Astrocyte of the spinal cord (primary cell): ENCODE data around the gene ADARB1.

Experiments
- DNase-seq: peaks from one replicate; pipeline ENCODE4 v3.0.0; 2011; ENCODE audit warnings: low read depth, low spot score
- H3K4me3 ChIP-seq: 2 replicates; pipeline ENCODE4 v1.5.1; 2011; ENCODE audit warnings: low read depth, mild to moderate bottlenecking, low read length, moderate library complexity
- CTCF ChIP-seq: IDR thresholded peaks from 2 replicates; pipeline ENCODE4 v1.5.1; 2012; ENCODE audit warnings: low read depth, mild to moderate bottlenecking, low read length, inconsistent platforms
- in situ Hi-C: cut with HindIII; loops from 2 replicates; pipeline ENCODE4 v1.10.0; 2017; ENCODE audit warnings: low sequenced_read_pairs

Gene ADARB1

DNA sequence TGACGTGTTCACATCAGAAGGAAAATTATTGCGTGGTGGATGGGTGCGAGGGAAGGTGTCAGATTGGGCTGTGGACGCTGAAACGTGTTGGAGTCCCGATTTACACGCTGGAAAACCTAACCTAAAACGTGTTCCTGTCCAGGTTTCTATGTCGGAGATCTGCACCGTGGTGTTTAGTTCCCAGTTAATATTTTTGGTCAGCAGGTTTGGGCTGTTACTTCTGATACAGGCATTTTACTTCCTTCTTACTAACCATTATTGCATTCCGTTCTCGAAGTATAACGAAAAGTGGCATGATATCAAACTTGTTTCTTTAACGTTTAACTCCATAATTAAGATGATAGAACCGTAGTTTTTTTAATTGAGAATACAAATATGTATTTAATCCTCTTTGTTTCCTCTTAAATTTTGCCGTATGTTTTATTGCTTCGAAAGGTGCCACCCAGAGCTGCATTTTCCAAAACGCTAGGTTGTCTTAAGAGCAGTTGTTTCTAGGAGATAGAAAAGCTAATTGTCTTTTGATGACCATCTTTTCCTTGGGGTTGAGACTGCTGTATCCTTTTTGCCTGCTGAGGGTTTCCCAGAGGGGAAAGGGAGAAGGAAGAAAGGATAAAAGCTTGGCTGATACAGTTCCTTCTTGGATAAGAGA is 1.3 kb downstream of the ADARB1 start:
- peak overlapping the region; percentile 56 for H3K4me3 ChIP-seq
- DNase-seq: peak; percentile 13
- no peak for TF ChIP-seq CTCF
- in situ Hi-C loops: no loop called here

DNA sequence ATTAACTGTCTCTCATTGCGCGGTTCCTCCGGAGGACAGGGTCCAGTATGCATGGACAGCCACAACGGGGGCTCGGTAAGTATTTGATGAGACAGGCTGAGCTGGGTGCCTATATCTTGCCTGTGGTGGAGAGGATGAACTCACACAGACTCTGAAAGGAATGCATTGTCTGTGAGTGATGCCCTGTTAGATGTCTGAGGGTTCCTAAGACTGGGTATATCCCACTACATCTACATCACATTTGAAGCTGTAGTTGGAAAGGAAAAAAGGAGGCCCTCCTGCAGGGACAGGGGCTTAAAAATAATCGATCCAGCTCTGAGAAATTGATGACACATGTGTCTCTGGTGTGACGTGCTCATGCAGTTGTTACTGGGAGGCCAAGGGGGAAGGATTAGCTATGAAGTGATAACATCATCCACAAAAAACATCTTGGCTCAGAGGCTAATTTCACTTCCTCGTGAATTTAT is 1.9 kb downstream of the ADARB1 start:
- H3K4me3 ChIP-seq: no peak overlapping the region
- in situ Hi-C loops: no loop called here
- DNase-seq: peak; percentile 12
- no peak for TF ChIP-seq CTCF

DNA sequence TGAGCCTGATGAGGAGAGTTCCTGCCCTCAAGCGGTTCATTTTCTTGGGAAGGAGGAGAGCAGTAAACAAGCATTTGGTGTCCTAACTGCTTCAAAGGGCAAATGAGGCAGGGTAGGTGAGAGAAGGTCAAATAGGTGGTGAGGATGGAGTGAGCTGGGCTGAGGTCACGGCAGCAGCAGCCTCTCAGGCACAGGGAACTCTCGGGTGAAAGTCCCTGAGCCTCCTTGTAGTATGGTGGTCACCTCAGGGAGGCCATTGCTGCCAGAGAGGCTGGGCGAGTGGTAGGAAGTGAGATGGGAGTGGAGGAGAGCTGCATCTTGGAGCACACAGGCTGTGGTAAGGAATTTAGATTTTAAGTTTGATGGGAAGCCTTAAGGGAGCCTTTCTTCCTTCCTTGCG is 4.0 kb downstream of the ADARB1 start:
- DNase-seq: no peak
- in situ Hi-C loops: no loop called here
- no peak for TF ChIP-seq CTCF

GRCh38 chr21:45078877-45079281 is 4.5 kb downstream of the ADARB1 start:
- no peak for TF ChIP-seq CTCF
- in situ Hi-C loops: no loop called here
- H3K4me3 ChIP-seq: no peak overlapping the region
- peak; percentile 28 for DNase-seq

More for the DNA sequence above, 4.0 kb downstream of the ADARB1 start:
- H3K4me3 ChIP-seq: no peak overlapping the region

DNA sequence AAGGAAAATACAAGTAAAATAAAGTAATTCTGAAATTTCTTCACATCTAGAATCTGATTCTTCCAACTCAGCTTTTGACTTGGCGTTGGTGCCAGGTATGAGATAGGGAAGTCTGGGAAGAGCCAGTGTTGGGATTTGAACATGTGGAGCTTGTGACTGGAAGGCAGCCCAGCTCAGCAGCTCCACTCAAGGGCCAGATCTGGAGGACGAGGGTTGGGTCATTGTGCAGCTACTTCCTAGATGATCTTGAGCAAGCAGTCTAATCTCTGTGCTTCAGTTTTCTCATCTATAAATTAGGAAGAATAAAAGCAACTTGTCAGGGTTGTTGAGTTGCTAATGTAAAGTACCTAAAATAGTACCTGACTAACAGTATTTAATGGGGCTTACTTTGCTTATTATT is 5.0 kb downstream of the ADARB1 start:
- H3K4me3 ChIP-seq: no peak overlapping the region
- DNase-seq: no peak
- no peak for TF ChIP-seq CTCF
- in situ Hi-C loops: no loop called here

DNA sequence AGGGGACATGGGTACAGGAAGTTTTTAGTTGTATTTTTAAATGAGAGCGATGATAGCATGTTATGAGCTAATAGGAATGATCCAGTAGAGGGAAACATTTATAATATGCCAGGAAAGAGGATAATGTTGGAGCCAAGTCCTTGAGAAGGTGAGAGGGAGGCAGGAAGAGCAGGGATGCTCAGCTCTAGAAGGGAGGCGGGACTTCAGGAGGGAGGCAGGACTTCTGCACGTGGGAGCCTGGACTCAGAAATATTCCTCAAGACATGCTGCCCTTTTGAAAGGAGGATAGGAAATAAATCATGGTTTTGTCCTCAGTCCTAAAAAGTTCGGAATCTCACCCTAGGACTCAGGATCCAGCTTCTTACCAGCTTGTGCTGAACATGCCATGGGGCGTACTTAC is 5.9 kb downstream of the ADARB1 start:
- H3K4me3 ChIP-seq: no peak overlapping the region
- DNase-seq: no peak
- in situ Hi-C loops: no loop called here
- TF ChIP-seq CTCF: no peak
